ENCODE measurements around the gene ZDHHC1.
A peak's percentile ranks its signal among the peaks of the same experiment; 100 is the strongest.

The ZDHHC1 gene

DNA sequence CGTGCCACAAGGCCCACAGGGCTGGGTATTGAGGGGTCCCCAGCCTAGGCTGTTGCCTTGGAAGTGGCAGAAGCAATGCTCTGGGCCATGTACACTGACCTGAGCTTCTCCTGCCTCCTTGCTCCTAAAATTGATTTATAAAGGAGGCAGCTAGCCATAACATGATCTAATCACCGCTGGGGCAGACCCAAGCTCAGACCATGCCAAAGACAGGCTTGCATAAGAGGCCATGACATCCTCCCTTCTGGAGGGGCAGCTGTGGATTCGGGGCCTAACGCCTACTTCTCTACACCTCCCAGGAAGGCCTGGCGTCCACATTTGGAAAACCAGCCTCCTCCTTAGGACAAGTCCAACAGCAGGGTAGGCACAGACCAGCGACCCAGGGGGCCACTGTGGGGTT is 27.0 kb upstream of the ZDHHC1 start:
- H3K9me3 Mint-ChIP-seq = no peaks in the 10 kb centered on the region
- ATAC-seq (replicated peaks) (no peak), DNase-seq (no peak)
- H3K4me1 Mint-ChIP-seq = peaks cover 18 to 31% of the 10 kb centered on the region in 2 donors
- no peaks in the 10 kb centered on the region for H3K27me3 Mint-ChIP-seq
- H3K4me3 Mint-ChIP-seq = no peak overlapping the region
- H3K27ac Mint-ChIP-seq = no peak overlapping the region
- peaks cover 54 to 63% of the 10 kb centered on the region in 2 donors for H3K36me3 Mint-ChIP-seq

DNA sequence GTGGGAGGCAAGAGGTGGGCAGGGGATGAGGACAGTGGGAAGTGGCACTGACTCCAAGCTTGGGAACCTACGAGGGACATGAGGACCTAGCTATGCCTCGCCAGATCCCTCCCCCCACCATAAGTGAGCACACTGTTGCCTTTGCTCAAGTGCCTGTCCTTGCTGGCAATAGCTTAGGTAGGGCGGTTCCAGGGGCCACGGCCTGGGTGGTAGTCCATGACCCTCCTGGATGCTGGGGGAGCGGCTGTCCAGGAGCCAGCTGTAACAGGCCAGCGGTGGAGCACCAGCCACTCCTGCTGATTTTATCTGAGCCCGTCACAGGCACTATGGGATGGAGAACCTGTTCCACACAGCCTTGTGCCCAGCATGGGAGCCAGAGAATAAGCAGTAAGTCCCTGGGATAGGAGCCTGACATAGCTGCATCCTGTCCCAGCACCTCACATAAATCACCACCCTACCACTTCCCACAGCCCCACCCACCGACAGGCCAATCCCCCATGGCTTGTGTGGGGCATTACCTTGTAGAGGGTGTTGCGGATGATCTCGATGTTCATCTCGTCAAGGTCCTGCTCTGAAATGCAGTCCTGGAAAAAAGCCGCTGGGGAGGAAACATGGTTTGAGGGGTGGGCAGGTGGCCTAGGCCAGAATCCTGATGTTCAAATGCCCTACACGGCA is 26.4 kb upstream of the ZDHHC1 start:
- no peak for DNase-seq
- Mint-ChIP-seq H3K27ac (peak overlapping the region; percentile 20), H3K9me3 (no peaks in the 10 kb centered on the region), H3K36me3 (peaks cover 54 to 66% of the 10 kb centered on the region in 2 donors), H3K27me3 (no peaks in the 10 kb centered on the region), H3K4me3 (no peak overlapping the region), H3K4me1 (peaks cover 23 to 35% of the 10 kb centered on the region in 2 donors)
- no peak for ATAC-seq (replicated peaks)

DNA sequence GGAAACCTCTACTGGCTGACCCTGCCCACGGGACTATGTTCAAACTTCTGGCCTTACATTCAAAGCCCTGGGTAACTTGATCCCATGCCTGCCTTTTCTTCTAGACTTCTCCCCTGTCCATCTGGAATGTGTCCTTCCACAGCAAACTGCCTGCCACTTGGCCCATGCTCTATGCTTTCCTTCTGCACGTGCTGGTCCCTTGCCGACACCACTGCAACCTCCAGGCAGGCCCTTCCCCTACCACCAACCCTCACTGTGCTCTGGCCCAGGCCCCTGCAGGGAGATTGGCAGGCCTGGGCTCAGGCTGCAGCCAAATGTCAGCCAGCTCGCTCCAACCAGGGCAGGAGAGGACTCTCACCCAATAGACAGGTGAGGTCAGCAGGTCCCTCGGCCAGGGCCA is 25.6 kb upstream of the ZDHHC1 start:
- peak overlapping the region; percentile 71 for H3K27ac Mint-ChIP-seq
- no peak for DNase-seq
- peak overlapping the region in 1 of 2 donors; percentile 3 for H3K4me3 Mint-ChIP-seq
- H3K27me3 Mint-ChIP-seq = no peaks in the 10 kb centered on the region
- peaks cover 29 to 35% of the 10 kb centered on the region in 2 donors for H3K4me1 Mint-ChIP-seq
- no peak for ATAC-seq (replicated peaks)
- peaks cover 54 to 66% of the 10 kb centered on the region in 2 donors for H3K36me3 Mint-ChIP-seq
- H3K9me3 Mint-ChIP-seq = no peaks in the 10 kb centered on the region

DNA sequence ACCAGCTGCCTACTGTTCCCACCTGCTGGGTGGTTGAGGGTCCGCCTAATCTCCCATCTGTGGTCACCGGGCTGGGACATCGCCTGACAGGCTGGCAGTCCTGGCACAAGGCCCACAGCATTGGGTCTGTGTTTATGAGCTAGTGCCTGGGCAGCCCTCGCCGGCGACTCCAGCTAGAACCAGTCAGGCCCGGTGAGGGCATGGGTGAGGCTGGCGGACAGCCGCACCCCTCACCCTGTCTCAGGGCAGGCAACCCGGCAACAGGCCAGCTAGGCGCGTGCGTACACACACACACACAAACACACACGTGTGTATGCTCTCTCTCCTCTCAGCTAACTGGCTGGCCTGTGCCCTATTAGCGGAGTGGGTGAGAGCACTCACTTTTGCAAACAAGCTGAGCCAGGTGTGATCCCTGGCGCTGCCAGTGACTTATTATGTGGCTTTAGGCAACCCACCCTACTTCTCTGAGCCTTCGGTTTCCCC is 25.0 kb upstream of the ZDHHC1 start:
- Mint-ChIP-seq H3K4me3 (no peak overlapping the region), H3K4me1 (peaks cover 33 to 35% of the 10 kb centered on the region in 2 donors), H3K36me3 (peaks cover 55 to 66% of the 10 kb centered on the region in 2 donors)

DNA sequence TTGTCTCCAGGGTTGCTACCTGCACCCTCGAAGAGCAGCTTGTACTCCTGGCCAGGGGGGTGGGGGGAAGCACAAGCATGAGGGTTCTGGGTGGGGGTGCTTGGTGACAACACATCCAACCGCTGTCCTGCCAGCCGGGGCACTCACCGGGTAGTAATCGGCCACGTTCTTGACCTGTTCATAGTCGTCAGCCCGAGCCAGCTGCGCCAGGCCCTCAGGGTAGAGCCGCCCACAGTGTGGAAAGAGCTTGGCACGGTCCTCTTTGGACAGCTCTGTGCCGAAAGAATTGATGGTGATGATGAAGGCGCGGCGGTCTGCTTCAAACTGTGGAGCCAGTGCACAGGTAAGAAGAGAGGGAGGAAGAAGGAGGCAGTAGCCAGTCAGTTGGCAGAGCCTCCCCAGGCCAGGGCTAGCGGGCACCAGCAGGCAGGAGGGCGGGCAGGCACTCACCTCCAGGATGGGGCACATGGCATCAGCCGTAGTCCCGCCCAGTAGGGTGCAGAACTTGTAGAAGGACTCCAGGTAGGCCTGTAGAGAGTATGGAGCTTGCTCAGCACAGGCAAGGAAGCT is 22.6 kb upstream of the ZDHHC1 start:
- peaks cover 45 to 48% of the 10 kb centered on the region in 2 donors for H3K4me1 Mint-ChIP-seq
- H3K36me3 Mint-ChIP-seq = peaks cover 46 to 61% of the 10 kb centered on the region in 2 donors
- ATAC-seq (replicated peaks) (no peak), DNase-seq (no peak)
- H3K9me3 Mint-ChIP-seq = no peaks in the 10 kb centered on the region
- H3K27me3 Mint-ChIP-seq = no peaks in the 10 kb centered on the region
- H3K4me3 Mint-ChIP-seq = no peak overlapping the region
- no peak overlapping the region for H3K27ac Mint-ChIP-seq

More for the DNA sequence above, 25.0 kb upstream of the ZDHHC1 start:
- no peaks in the 10 kb centered on the region for H3K9me3 Mint-ChIP-seq
- H3K27ac Mint-ChIP-seq = no peak overlapping the region
- H3K27me3 Mint-ChIP-seq = no peaks in the 10 kb centered on the region
- ATAC-seq (replicated peaks) = no peak
- no peak for DNase-seq

DNA sequence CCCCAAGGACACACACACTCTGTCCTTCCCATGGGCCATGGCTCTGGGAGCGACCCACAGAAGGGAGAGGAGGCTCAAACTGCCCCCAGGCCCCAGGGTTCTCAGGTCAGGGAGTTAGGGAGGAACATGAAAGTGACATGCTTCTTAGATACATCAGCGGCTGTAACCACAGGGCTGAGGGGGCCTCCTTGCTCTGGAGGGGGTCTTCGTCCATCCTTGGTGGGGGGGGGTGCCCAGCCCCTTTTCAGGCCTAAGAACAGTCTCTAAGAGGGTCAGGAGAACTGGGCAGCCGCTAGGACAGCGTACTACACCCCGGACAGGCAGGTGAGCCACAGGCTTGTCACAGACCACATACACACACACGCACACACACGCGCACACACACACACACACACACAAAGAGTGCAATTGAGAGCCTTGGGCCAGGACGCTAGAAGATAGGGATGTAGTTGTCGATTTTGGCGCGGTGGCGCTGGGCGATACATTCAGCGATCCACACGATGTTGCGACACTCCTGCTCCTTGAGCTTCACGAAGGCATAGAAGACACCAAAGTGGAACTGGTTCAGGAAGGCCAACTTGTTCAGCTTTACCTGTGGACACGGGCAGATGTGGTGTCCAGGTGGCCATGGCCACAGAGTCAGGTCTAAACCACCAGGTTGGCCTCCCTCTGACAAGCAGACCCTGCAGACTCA is 22.0 kb upstream of the ZDHHC1 start:
- no peaks in the 10 kb centered on the region for H3K9me3 Mint-ChIP-seq
- peaks cover 0 to 1% of the 10 kb centered on the region in 2 donors for H3K27me3 Mint-ChIP-seq
- DNase-seq = no peak
- no peak overlapping the region for H3K4me3 Mint-ChIP-seq
- H3K4me1 Mint-ChIP-seq = peaks cover 46 to 52% of the 10 kb centered on the region in 2 donors
- peaks cover 46 to 63% of the 10 kb centered on the region in 2 donors for H3K36me3 Mint-ChIP-seq
- ATAC-seq (replicated peaks) = no peak
- peak overlapping the region; percentile 89 for H3K27ac Mint-ChIP-seq

DNA sequence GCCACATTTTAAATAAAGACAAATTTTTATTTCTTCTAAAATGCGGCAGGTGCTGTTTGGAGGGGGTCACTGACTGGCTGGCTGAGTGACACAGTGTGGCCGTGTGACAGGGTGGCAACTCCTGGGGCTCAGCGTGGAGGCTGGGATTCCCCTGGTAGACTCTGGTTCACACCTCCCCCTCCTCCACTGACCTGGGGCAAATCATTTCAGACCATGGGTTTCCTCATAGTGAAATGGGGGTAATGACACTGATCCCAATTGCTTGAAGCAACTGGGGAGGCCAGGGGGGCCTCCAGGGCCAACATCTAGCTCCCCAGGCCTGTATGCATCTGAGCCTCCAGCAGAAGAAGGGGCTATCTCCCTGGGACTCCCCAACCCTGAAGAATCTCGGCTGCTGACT is 21.2 kb upstream of the ZDHHC1 start:
- Mint-ChIP-seq H3K36me3 (peaks cover 47 to 67% of the 10 kb centered on the region in 2 donors), H3K27ac (peak overlapping the region; percentile 68), H3K4me3 (peak overlapping the region in 1 of 2 donors; percentile 3), H3K27me3 (peaks cover 1 to 5% of the 10 kb centered on the region in 2 donors), H3K9me3 (no peaks in the 10 kb centered on the region), H3K4me1 (peaks cover 52 to 59% of the 10 kb centered on the region in 2 donors)
- no peak for DNase-seq
- ATAC-seq (replicated peaks) = peak in 1 of 2 donors; percentile 21

DNA sequence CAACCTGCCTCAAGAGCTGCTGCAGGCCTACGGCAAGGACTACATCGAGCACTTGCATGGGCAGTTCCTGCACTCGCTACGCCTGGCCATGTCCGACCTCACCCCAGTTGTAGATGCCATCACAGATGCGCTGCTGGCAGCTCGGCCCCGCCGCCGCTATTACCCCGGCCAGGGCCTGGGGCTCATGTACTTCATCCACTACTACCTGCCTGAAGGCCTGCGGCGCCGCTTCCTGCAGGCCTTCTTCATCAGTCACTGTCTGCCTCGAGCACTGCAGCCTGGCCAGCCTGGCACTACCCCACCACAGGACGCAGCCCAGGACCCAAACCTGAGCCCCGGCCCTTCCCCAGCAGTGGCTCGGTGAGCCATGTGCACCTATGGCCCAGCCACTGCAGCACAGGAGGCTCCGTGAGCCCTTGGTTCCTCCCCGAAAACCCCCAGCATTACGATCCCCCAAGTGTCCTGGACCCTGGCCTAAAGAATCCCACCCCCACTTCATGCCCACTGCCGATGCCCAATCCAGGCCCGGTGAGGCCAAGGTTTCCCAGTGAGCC is 20.4 kb upstream of the ZDHHC1 start:
- no peak for DNase-seq
- peaks cover 52 to 67% of the 10 kb centered on the region in 2 donors for H3K4me1 Mint-ChIP-seq
- no peak overlapping the region for H3K4me3 Mint-ChIP-seq
- ATAC-seq (replicated peaks) = no peak
- H3K27me3 Mint-ChIP-seq = peaks cover 6 to 10% of the 10 kb centered on the region in 2 donors
- H3K9me3 Mint-ChIP-seq = no peaks in the 10 kb centered on the region
- peaks cover 43 to 65% of the 10 kb centered on the region in 2 donors for H3K36me3 Mint-ChIP-seq
- H3K27ac Mint-ChIP-seq = peak overlapping the region; percentile 76

DNA sequence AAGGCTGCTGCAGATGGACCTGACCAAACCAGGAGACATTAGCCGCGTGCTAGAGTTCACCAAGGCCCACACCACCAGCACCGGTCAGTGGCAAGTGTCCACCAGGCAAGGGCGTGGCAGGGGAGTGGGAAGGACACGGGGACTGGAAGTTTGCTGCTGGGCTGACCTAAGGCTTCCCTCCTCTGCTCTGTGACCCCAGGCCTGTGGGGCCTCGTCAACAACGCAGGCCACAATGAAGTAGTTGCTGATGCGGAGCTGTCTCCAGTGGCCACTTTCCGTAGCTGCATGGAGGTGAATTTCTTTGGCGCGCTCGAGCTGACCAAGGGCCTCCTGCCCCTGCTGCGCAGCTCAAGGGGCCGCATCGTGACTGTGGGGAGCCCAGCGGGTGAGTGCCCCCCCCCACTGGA is 19.5 kb upstream of the ZDHHC1 start:
- DNase-seq (no peak), ATAC-seq (replicated peaks) (no peak)
- no peaks in the 10 kb centered on the region for H3K9me3 Mint-ChIP-seq
- H3K27ac Mint-ChIP-seq = peak overlapping the region; percentile 25
- H3K36me3 Mint-ChIP-seq = peaks cover 41 to 62% of the 10 kb centered on the region in 2 donors
- H3K4me1 Mint-ChIP-seq = peaks cover 53 to 72% of the 10 kb centered on the region in 2 donors
- H3K4me3 Mint-ChIP-seq = no peak overlapping the region
- peaks cover 6 to 10% of the 10 kb centered on the region in 2 donors for H3K27me3 Mint-ChIP-seq

DNA sequence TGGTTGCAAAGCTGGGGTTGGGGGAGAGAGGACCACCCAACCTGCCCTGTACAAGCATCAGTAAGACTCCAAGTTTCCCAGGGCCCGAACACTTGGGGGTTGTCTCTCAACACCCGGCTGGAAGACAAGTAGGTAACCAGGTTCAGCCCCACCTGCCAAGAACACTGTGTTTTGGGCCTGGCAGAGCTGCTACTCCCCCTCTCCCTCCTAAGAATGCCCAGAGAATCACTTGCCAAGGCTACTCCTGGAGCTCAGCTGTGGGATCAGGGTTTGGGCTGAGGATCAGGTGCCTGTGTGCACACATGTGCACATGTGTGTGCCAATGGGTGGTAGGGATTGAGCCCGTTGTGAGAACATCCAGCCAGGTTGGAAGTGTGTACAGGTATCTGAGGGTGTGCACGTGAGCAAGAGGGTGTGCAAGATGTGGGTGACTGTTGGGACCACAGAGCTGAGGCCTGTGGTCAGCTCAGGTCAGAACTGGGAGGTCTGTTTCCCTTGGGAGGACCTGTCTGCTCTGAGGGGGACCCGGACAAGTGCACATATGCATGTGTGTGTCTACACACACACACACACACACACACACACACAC is 16.9 kb upstream of the ZDHHC1 start:
- H3K36me3 Mint-ChIP-seq = peaks cover 27 to 41% of the 10 kb centered on the region in 2 donors
- H3K27me3 Mint-ChIP-seq = peaks cover 25% of the 10 kb centered on the region in 2 donors
- H3K4me3 Mint-ChIP-seq = no peak overlapping the region
- H3K9me3 Mint-ChIP-seq = no peaks in the 10 kb centered on the region
- peak overlapping the region; percentile 1 for H3K27ac Mint-ChIP-seq
- DNase-seq (no peak), ATAC-seq (replicated peaks) (no peak)
- peaks cover 52 to 71% of the 10 kb centered on the region in 2 donors for H3K4me1 Mint-ChIP-seq

DNA sequence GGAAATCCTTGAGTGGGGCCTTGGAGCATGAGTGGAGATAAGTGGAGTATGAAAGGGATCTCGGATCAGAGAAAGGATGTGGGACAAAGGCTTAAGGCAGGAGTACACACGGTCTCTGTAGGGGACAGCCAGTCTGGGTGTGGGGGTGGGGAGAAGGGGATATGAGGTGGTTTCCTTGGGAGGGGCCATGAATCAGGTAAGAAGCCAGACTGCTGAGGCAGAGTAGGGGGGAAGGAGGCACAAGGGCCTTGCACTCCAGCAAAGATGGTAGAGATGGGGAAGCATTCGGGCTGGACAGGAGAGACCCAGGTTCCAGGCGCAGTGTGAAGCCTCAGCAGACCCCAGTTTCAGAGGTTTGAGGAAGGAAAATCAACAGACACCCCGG is 16.2 kb upstream of the ZDHHC1 start:
- no peak for ATAC-seq (replicated peaks)
- Mint-ChIP-seq H3K27me3 (peaks cover 25% of the 10 kb centered on the region in 2 donors), H3K4me1 (peaks cover 47 to 64% of the 10 kb centered on the region in 2 donors), H3K9me3 (no peaks in the 10 kb centered on the region), H3K36me3 (peaks cover 20 to 34% of the 10 kb centered on the region in 2 donors), H3K4me3 (no peak overlapping the region), H3K27ac (no peak overlapping the region)
- no peak for DNase-seq

DNA sequence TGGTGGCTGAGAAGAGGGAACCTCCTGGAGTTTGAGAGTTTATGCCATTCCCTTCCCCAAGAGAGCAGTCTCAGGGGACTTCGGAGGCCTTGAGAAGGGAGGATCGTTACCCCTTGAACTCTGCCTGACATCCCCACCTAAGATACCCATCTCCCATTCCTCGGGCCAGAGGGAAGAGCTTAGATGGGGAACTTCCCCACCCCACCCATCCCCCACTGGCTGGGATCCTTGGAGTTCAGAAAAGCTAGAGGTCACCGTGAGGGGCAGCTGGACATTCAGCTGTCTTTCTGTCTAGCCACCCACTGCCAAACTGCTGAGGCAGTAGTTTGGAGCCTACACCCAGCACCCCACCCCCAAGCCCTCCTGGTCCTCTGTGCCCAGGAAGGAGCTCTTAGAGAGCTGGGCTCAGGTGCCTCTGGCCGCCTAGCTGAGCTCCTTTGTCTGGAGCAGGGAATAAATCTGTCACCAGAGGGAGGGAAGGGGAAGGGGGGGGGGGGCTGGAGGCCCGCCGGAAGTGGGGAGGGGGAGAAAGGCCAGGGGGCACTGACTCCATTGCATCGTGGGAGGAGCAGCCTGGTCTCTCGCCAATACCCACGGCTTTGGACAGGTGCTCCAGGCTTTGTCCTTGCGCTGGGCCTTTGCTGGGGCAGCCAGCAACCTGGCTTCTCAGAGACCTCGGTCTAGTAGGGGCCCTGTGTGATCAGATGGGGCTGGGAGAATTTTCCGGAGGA is 15.7 kb upstream of the ZDHHC1 start:
- Mint-ChIP-seq H3K4me1 (peaks cover 42 to 59% of the 10 kb centered on the region in 2 donors), H3K27ac (no peak overlapping the region), H3K9me3 (no peaks in the 10 kb centered on the region), H3K4me3 (peak overlapping the region in 1 of 2 donors; percentile 26), H3K27me3 (peaks cover 30 to 31% of the 10 kb centered on the region in 2 donors), H3K36me3 (peaks cover 15 to 28% of the 10 kb centered on the region in 2 donors)
- no peak for DNase-seq
- ATAC-seq (replicated peaks) = no peak

DNA sequence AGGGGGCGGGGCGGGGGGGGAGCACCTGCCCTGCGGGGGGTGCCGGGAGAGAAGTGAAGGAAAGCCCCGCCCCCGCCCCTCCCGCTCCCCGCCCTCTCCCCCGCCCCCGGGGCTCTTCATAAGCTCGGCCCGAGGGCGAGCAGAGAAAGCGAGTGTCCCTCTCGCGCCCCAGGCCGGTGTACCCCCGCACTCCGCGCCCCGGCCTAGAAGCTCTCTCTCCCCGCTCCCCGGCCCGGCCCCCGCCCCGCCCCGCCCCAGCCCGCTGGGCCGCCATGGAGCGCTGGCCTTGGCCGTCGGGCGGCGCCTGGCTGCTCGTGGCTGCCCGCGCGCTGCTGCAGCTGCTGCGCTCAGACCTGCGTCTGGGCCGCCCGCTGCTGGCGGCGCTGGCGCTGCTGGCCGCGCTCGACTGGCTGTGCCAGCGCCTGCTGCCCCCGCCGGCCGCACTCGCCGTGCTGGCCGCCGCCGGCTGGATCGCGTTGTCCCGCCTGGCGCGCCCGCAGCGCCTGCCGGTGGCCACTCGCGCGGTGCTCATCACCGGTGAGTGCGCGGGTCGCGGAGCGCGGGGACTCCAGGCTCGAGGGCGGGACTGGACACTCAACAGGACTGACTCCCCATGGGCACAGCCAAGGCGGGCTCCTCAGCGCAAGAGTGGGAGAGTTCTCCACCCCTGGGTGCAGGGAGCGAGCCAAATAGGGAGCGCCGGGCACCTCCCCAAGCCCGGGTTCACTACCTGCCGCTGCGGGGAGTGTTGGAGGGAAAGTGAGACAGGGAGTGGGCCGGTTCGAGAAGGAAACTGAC is 14.9 kb upstream of the ZDHHC1 start, which contains the start of gene HSD11B2:
Gene HSD11B2 (plus strand): TSS at position 145 of the 798 bp plus-strand sequence. CDS start 128 bp downstream, at position 273.
- ATAC-seq (replicated peaks) (peak; percentile 30 to 38), DNase-seq (no peak)
- H3K36me3 Mint-ChIP-seq = peaks cover 9 to 21% of the 10 kb centered on the region in 2 donors
- no peak within 1 kb of the TSS for H3K27ac Mint-ChIP-seq
- peak within 1 kb of the TSS; percentile 84 to 85 for H3K4me3 Mint-ChIP-seq
- H3K9me3 Mint-ChIP-seq = no peaks in the 10 kb centered on the region
- peaks cover 35 to 36% of the 10 kb centered on the region in 2 donors for H3K27me3 Mint-ChIP-seq
- peaks cover 35 to 53% of the 10 kb centered on the region in 2 donors for H3K4me1 Mint-ChIP-seq
